Lower lobe of right lung (tissue), 2 donors: ENCODE data around the gene IFIT2. TPM values are rescaled to one million over a fixed set of nuclear protein-coding genes. Genes with fewer than 3 reads are reported as not detected.
A peak's percentile ranks its signal among the peaks of the same experiment; 100 is the strongest.

Experiments used
- ATAC-seq, 2 donors: fragments of 200-7000 bp; cut with Tn5 transposase; one replicate each; pipeline ENCODE4 v1.9.1; 2020 to 2022; ENCODE audit warnings: mild to moderate bottlenecking in 2 of 2, moderate library complexity in 2 of 2
- DNase-seq: peaks from one replicate; pipeline ENCODE4 v3.0.0-alpha.2; 2020
- H3K27ac ChIP-seq: fragments of 200-600 bp; one replicate; pipeline ENCODE4 v1.8.0; 2022
- H3K27me3 ChIP-seq: fragments of 200-600 bp; one replicate; pipeline ENCODE4 v1.8.0; 2022; ENCODE audit warnings: low read depth
- H3K36me3 ChIP-seq: fragments of 200-600 bp; one replicate; pipeline ENCODE4 v1.8.0; 2022; ENCODE audit warnings: mild to moderate bottlenecking
- H3K4me1 ChIP-seq: fragments of 200-600 bp; one replicate; pipeline ENCODE4 v1.8.0; 2022
- H3K4me3 ChIP-seq: fragments of 200-600 bp; one replicate; pipeline ENCODE4 v1.8.0; 2022; ENCODE audit warnings: mild to moderate bottlenecking
- H3K9me3 ChIP-seq: fragments of 200-600 bp; one replicate; pipeline ENCODE4 v1.8.0; 2022
- CTCF ChIP-seq: fragments of 200-600 bp; IDR thresholded peaks from one replicate; pipeline ENCODE4 v1.8.0; 2022; ENCODE audit warnings: antibody characterized with exemption, mild to moderate bottlenecking
- intact Hi-C: fragments of 100-400 bp; cut with DNase I; formaldehyde crosslinking; loops from one replicate; pipeline ENCODE4 v1.11.0; 2022
- total RNA-seq: library from RNA; stranded (reverse); fragmentation: NEBNext Ultra II Directional; extraction: Animal tissue kit (Norgen Biotek cat#: 25700); gene quantifications from one replicate; pipeline ENCODE4 v1.2.1, GENCODE V29; 2021
- donor health status: DM: no; HTN: yes; CAD: no; lungs with severe emphysema.

IFIT2 gene
- total RNA-seq, 1 donor from 2014 or later: 64.8 TPM

GRCh38 chr10:89351780-89352597 is 50.1 kb downstream of the IFIT2 start:
- Histone ChIP-seq H3K27me3 (no peaks in the 10 kb centered on the region), H3K27ac (peak overlapping the region; percentile 79), H3K36me3 (no peaks in the 10 kb centered on the region), H3K9me3 (no peaks in the 10 kb centered on the region), H3K4me1 (peaks cover 52% of the 10 kb centered on the region), H3K4me3 (no peak overlapping the region)
- no peak for DNase-seq
- TF ChIP-seq CTCF: no peak
- intact Hi-C loops: no loop called here
- ATAC-seq: peak; percentile 85 to 92

- intact Hi-C loops: no loop called here
- no peak for TF ChIP-seq CTCF
- DNase-seq: no peak
Observed at GRCh38 chr10:89352802-89353201, 51.0 kb downstream of the IFIT2 start.

GRCh38 chr10:89355394-89355931 is 53.6 kb downstream of the IFIT2 start:
- peaks cover 25% of the 10 kb centered on the region for H3K4me1 ChIP-seq
- ATAC-seq (no peak), DNase-seq (no peak)
- intact Hi-C loops: no loop called here
- no peaks in the 10 kb centered on the region for H3K27me3 ChIP-seq
- TF ChIP-seq CTCF: no peak
- H3K36me3 ChIP-seq: no peaks in the 10 kb centered on the region
- no peak overlapping the region for H3K4me3 ChIP-seq
- H3K9me3 ChIP-seq: no peaks in the 10 kb centered on the region
- H3K27ac ChIP-seq: no peak overlapping the region

More at GRCh38 chr10:89352802-89353201, 51.0 kb downstream of the IFIT2 start:
- ATAC-seq: no peak
- peaks cover 44% of the 10 kb centered on the region for H3K4me1 ChIP-seq
- no peak overlapping the region for H3K4me3 ChIP-seq
- peak overlapping the region; percentile 79 for H3K27ac ChIP-seq
- H3K36me3 ChIP-seq: no peaks in the 10 kb centered on the region
- no peaks in the 10 kb centered on the region for H3K27me3 ChIP-seq
- no peaks in the 10 kb centered on the region for H3K9me3 ChIP-seq

GRCh38 chr10:89357096-89357495 is 55.2 kb downstream of the IFIT2 start:
- no peak for DNase-seq
- Histone ChIP-seq H3K4me1 (peaks cover 9% of the 10 kb centered on the region), H3K9me3 (no peaks in the 10 kb centered on the region), H3K36me3 (no peaks in the 10 kb centered on the region), H3K27me3 (no peaks in the 10 kb centered on the region), H3K27ac (no peak overlapping the region), H3K4me3 (no peak overlapping the region)
- TF ChIP-seq CTCF: no peak
- no peak for ATAC-seq
- intact Hi-C loops: no loop called here

DNA sequence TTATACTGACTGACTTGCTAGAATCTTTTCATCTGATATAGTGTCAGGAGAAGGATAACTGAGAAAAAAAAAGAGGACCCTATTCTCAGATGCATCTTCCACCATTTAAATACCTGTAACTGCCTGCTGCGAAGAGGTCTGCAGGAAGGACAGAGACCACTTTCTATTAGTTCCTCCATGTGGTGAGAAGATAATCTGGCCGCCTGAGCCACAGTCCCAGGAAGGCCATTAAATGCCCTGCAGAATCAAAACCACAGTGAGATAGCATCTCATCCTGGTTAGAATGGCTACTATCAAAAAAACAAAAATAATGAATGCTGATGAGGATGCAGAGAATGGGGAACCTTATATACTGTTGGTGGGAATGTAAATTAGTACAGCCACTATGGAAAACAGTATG is 56.1 kb downstream of the IFIT2 start:
- no peak overlapping the region for H3K4me3 ChIP-seq
- no peak for ATAC-seq

More for the DNA sequence above, 56.1 kb downstream of the IFIT2 start:
- TF ChIP-seq CTCF: no peak
- Histone ChIP-seq H3K4me1 (no peaks in the 10 kb centered on the region), H3K27ac (no peak overlapping the region), H3K9me3 (no peaks in the 10 kb centered on the region), H3K36me3 (no peaks in the 10 kb centered on the region), H3K27me3 (no peaks in the 10 kb centered on the region)
- no peak for DNase-seq
- intact Hi-C loops: no loop called here

Other genes with a start within 250 kb of the IFIT2 start
- 4.4 TPM for gene CH25H, start 94.7 kb upstream of the IFIT2 start, total RNA-seq
- gene LIPA, start 50.3 kb upstream of the IFIT2 start, total RNA-seq: 174 TPM
- gene IFIT3, start 26.0 kb downstream of the IFIT2 start, total RNA-seq: 117 TPM
- gene IFIT1B, start 76.0 kb downstream of the IFIT2 start, total RNA-seq: not detected
- 71.8 TPM for gene IFIT1, start 90.6 kb downstream of the IFIT2 start, total RNA-seq
- 25.3 TPM for gene IFIT5, start 112.5 kb downstream of the IFIT2 start, total RNA-seq
- gene SLC16A12, start 233.5 kb downstream of the IFIT2 start, total RNA-seq: 1.0 TPM